K562 (cell line): ENCODE data around the gene BNC2.

ENCODE experiments used
- EZH2 ChIP-seq: IDR thresholded peaks from 2 replicates; pipeline ENCODE4 v1.6.1; 2012; ENCODE audit warnings: low read depth, mild to moderate bottlenecking, inconsistent platforms, low read length, borderline replicate concordance
- HNRNPL ChIP-seq: fragments of 200-400 bp; formaldehyde crosslinking; IDR thresholded peaks from 2 replicates; pipeline ENCODE4 v1.6.1; 2017; ENCODE audit warnings: low read depth, mild to moderate bottlenecking, low read length
- MYC ChIP-seq, 2 experiments: fragments of 250-450 bp in 1 of 2; sonication (Bioruptor Pico) in 1 of 2; IDR thresholded peaks; 2 replicates each; pipeline versions ENCODE4 v1.5.1 to v1.6.1; 2012 to 2021; ENCODE audit warnings: low read depth in 2 of 2, borderline replicate concordance in 1 of 2, improper control_type of control experiment in 1 of 2, low read length in 1 of 2, mild to moderate bottlenecking in 1 of 2, moderate library complexity in 1 of 2
- PHF8 ChIP-seq: fragments of 200-600 bp; sonication (generic); IDR thresholded peaks from 2 replicates; pipeline ENCODE4 v1.6.1; 2012; ENCODE audit warnings: mixed run types, mild to moderate bottlenecking, inconsistent platforms, low read length, moderate library complexity, borderline replicate concordance
- TGIF2 ChIP-seq: sonication (generic); formaldehyde crosslinking; IDR thresholded peaks from 2 replicates; pipeline ENCODE4 v1.8.1; 2022; ENCODE audit warnings: mild to moderate bottlenecking, missing genetic modification reagents, moderate library complexity
- TF ChIP-seq, protein P1 (sequence below), 3 experiments: IDR thresholded peaks in 2 of 3; conservative IDR thresholded peaks in 1 of 3; 2 replicates each; pipeline ENCODE4 v1.5.1; 2011 to 2012; ENCODE audit warnings: low read length in 3 of 3, mild to moderate bottlenecking in 3 of 3, control low read depth in 2 of 3, improper control_type of control experiment in 1 of 3, inconsistent platforms in 1 of 3, low read depth in 1 of 3, mixed read lengths in 1 of 3, moderate library complexity in 1 of 3; ENCODE audit not compliant: insufficient read depth in 2 of 3
- TF ChIP-seq, protein P2 (sequence below): fragments of 450-650 bp; conservative IDR thresholded peaks from 2 replicates; pipeline ENCODE4 v1.6.1; 2016; ENCODE audit warnings: missing genetic modification characterization, low read depth, mild to moderate bottlenecking, control low read depth, missing compliant biosample characterization
- TF ChIP-seq, protein P3 (sequence below): sonication (generic); formaldehyde crosslinking; IDR thresholded peaks from 2 replicates; pipeline ENCODE4 v1.8.0; 2022; ENCODE audit warnings: missing genetic modification reagents, mild to moderate bottlenecking, borderline replicate concordance
- TF ChIP-seq, protein P4 (sequence below): fragments of 450-650 bp; formaldehyde crosslinking; IDR thresholded peaks from 2 replicates; pipeline ENCODE4 v1.4.0; 2022; ENCODE audit warnings: mild to moderate bottlenecking, moderate library complexity

DNA sequence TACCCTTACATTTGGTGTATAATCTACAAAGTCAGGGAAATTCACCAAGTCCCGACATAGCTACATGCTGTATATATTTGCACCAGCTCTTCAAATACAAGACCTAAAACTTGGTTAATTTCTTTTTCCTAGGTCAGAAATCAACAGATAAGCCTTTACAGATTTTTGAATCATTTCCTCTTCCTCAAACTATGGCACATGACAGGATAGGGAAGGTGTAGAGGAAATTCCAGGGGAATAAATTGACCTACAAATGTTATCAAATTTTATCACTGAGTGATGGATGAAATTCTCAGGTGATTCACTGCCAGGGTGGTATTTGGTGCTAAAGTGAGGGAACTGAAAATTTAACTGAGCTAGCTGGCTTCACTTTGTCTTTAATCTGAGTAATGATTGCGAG, 360.0 kb downstream of the BNC2 start:
- TF ChIP-seq, protein P1, sequence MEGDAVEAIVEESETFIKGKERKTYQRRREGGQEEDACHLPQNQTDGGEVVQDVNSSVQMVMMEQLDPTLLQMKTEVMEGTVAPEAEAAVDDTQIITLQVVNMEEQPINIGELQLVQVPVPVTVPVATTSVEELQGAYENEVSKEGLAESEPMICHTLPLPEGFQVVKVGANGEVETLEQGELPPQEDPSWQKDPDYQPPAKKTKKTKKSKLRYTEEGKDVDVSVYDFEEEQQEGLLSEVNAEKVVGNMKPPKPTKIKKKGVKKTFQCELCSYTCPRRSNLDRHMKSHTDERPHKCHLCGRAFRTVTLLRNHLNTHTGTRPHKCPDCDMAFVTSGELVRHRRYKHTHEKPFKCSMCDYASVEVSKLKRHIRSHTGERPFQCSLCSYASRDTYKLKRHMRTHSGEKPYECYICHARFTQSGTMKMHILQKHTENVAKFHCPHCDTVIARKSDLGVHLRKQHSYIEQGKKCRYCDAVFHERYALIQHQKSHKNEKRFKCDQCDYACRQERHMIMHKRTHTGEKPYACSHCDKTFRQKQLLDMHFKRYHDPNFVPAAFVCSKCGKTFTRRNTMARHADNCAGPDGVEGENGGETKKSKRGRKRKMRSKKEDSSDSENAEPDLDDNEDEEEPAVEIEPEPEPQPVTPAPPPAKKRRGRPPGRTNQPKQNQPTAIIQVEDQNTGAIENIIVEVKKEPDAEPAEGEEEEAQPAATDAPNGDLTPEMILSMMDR (IDR thresholded peaks at IDR 0.05 in 2 of 3, conservative IDR thresholded peaks at IDR 0.05 in 1 of 3; ENCODE audit: insufficient read depth in 2 of 3, low read depth in 1 of 3, low read length in 3 of 3), result no peak
- TF ChIP-seq PHF8 (no peak), MYC (IDR thresholded peaks at IDR 0.05; ENCODE audit: low read depth, low read length) (no peak), MYC (CRISPR knock-in tag; IDR thresholded peaks at IDR 0.05; ENCODE audit: borderline replicate concordance, low read depth) (no peak), HNRNPL (no peak), EZH2 (no peak), TGIF2 (no peak)
- TF ChIP-seq, protein P2, sequence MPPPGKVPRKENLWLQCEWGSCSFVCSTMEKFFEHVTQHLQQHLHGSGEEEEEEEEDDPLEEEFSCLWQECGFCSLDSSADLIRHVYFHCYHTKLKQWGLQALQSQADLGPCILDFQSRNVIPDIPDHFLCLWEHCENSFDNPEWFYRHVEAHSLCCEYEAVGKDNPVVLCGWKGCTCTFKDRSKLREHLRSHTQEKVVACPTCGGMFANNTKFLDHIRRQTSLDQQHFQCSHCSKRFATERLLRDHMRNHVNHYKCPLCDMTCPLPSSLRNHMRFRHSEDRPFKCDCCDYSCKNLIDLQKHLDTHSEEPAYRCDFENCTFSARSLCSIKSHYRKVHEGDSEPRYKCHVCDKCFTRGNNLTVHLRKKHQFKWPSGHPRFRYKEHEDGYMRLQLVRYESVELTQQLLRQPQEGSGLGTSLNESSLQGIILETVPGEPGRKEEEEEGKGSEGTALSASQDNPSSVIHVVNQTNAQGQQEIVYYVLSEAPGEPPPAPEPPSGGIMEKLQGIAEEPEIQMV (tag), result no peak
- TF ChIP-seq, protein P3, sequence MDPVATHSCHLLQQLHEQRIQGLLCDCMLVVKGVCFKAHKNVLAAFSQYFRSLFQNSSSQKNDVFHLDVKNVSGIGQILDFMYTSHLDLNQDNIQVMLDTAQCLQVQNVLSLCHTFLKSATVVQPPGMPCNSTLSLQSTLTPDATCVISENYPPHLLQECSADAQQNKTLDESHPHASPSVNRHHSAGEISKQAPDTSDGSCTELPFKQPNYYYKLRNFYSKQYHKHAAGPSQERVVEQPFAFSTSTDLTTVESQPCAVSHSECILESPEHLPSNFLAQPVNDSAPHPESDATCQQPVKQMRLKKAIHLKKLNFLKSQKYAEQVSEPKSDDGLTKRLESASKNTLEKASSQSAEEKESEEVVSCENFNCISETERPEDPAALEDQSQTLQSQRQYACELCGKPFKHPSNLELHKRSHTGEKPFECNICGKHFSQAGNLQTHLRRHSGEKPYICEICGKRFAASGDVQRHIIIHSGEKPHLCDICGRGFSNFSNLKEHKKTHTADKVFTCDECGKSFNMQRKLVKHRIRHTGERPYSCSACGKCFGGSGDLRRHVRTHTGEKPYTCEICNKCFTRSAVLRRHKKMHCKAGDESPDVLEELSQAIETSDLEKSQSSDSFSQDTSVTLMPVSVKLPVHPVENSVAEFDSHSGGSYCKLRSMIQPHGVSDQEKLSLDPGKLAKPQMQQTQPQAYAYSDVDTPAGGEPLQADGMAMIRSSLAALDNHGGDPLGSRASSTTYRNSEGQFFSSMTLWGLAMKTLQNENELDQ (CRISPR knock-in tag), result no peak
- TF ChIP-seq, protein P4, sequence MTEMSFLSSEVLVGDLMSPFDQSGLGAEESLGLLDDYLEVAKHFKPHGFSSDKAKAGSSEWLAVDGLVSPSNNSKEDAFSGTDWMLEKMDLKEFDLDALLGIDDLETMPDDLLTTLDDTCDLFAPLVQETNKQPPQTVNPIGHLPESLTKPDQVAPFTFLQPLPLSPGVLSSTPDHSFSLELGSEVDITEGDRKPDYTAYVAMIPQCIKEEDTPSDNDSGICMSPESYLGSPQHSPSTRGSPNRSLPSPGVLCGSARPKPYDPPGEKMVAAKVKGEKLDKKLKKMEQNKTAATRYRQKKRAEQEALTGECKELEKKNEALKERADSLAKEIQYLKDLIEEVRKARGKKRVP (CRISPR knock-in tag), result no peak
